ENCODE data around the gene USP36.
"Not testable (repeated sequence)": the region's sequence is repeated elsewhere in the genome, so short reads cannot be mapped to it uniquely, and the experiment has no call there.

USP36 gene

GRCh38 chr17:78840780-78841611 lies at the start of gene USP36:
USP36 (minus strand) TSS chr17:78840814; CDS start chr17:78836363, 4,451 bp downstream.
- peak; percentile 94 for DNase-seq (ENCODE audit: low read depth, low spot score)
- Histone ChIP-seq H3K9me3 (ENCODE audit: low read depth, low read length) (no peaks in the 10 kb centered on the region), H3K4me3 (peak within 1 kb of the TSS; percentile 94), H3K36me3 (ENCODE audit: insufficient read depth, low read length) (peaks cover 19% of the 10 kb centered on the region), H3K27ac (peak within 1 kb of the TSS; percentile 56), H3K9ac (ENCODE audit: insufficient read length) (peak within 1 kb of the TSS; percentile 96)
- peak; percentile 92 for TF ChIP-seq POLR2AphosphoS5 (IDR thresholded peaks at IDR 0.05; ENCODE audit: borderline replicate concordance, low read depth, low read length)
- peak; percentile 70 for TF ChIP-seq FOXP2 (optimal IDR thresholded peaks at IDR 0.05; ENCODE audit: control extremely low read depth, extremely low read length, insufficient read depth)
- TF ChIP-seq EZH2 (IDR thresholded peaks at IDR 0.05) = no peak

- not testable (repeated sequence) for H3K36me3 ChIP-seq (ENCODE audit: insufficient read depth, low read length); H3K9me3 ChIP-seq (ENCODE audit: low read depth, low read length); H3K9ac ChIP-seq (ENCODE audit: insufficient read length); DNase-seq (ENCODE audit: low read depth, low spot score)
- peak overlapping the region; percentile 91 for H3K27ac ChIP-seq
- H3K4me3 ChIP-seq = peak overlapping the region; percentile 39; the same call in 1 of the 2 replicates
These were observed 49.5 kb upstream of the USP36 start for GRCh38 chr17:78890096-78890495.

GRCh38 chr17:78889531-78889930 lies 48.9 kb upstream of the USP36 start:
- no peak for DNase-seq (ENCODE audit: low read depth, low spot score)
- Histone ChIP-seq H3K27ac (peak overlapping the region; percentile 91), H3K9me3 (ENCODE audit: low read depth, low read length) (no peaks in the 10 kb centered on the region), H3K4me3 (no peak overlapping the region), H3K9ac (ENCODE audit: insufficient read length) (no peak overlapping the region), H3K36me3 (ENCODE audit: insufficient read depth, low read length) (no peaks in the 10 kb centered on the region)
- TF ChIP-seq POLR2AphosphoS5 (IDR thresholded peaks at IDR 0.05; ENCODE audit: borderline replicate concordance, low read depth, low read length) (no peak), FOXP2 (optimal IDR thresholded peaks at IDR 0.05; ENCODE audit: control extremely low read depth, extremely low read length, insufficient read depth) (no peak), EZH2 (IDR thresholded peaks at IDR 0.05) (no peak)

GRCh38 chr17:78888941-78889518 lies 48.4 kb upstream of the USP36 start:
- DNase-seq (ENCODE audit: low read depth, low spot score) = no peak
- Histone ChIP-seq H3K9me3 (ENCODE audit: low read depth, low read length) (no peaks in the 10 kb centered on the region), H3K4me3 (no peak overlapping the region), H3K36me3 (ENCODE audit: insufficient read depth, low read length) (no peaks in the 10 kb centered on the region), H3K27ac (peak overlapping the region; percentile 91), H3K9ac (ENCODE audit: insufficient read length) (no peak overlapping the region)
- TF ChIP-seq FOXP2 (optimal IDR thresholded peaks at IDR 0.05; ENCODE audit: control extremely low read depth, extremely low read length, insufficient read depth) = no peak
- no peak for TF ChIP-seq EZH2 (IDR thresholded peaks at IDR 0.05)
- no peak for TF ChIP-seq POLR2AphosphoS5 (IDR thresholded peaks at IDR 0.05; ENCODE audit: borderline replicate concordance, low read depth, low read length)

- no peak for DNase-seq (ENCODE audit: low read depth, low spot score)
- no peak for TF ChIP-seq FOXP2 (optimal IDR thresholded peaks at IDR 0.05; ENCODE audit: control extremely low read depth, extremely low read length, insufficient read depth)
- no peak for TF ChIP-seq POLR2AphosphoS5 (IDR thresholded peaks at IDR 0.05; ENCODE audit: borderline replicate concordance, low read depth, low read length)
- TF ChIP-seq EZH2 (IDR thresholded peaks at IDR 0.05) = no peak
- no peak overlapping the region for H3K9ac ChIP-seq (ENCODE audit: insufficient read length)
- no peaks in the 10 kb centered on the region for H3K36me3 ChIP-seq (ENCODE audit: insufficient read depth, low read length)
- H3K4me3 ChIP-seq = no peak overlapping the region
- no peak overlapping the region for H3K27ac ChIP-seq
- H3K9me3 ChIP-seq (ENCODE audit: low read depth, low read length) = no peaks in the 10 kb centered on the region
These were observed 46.3 kb upstream of the USP36 start for GRCh38 chr17:78886954-78887353.

GRCh38 chr17:78885956-78886355 lies 45.3 kb upstream of the USP36 start:
- Histone ChIP-seq H3K9me3 (ENCODE audit: low read depth, low read length) (no peaks in the 10 kb centered on the region), H3K4me3 (no peak overlapping the region), H3K27ac (no peak overlapping the region), H3K9ac (ENCODE audit: insufficient read length) (no peak overlapping the region), H3K36me3 (ENCODE audit: insufficient read depth, low read length) (no peaks in the 10 kb centered on the region)
- TF ChIP-seq POLR2AphosphoS5 (IDR thresholded peaks at IDR 0.05; ENCODE audit: borderline replicate concordance, low read depth, low read length) = no peak
- DNase-seq (ENCODE audit: low read depth, low spot score) = no peak

GRCh38 chr17:78884876-78885667 lies 44.5 kb upstream of the USP36 start:
- no peaks in the 10 kb centered on the region for H3K36me3 ChIP-seq (ENCODE audit: insufficient read depth, low read length)
- no peak overlapping the region for H3K9ac ChIP-seq (ENCODE audit: insufficient read length)
- H3K9me3 ChIP-seq (ENCODE audit: low read depth, low read length) = no peaks in the 10 kb centered on the region
- no peak for DNase-seq (ENCODE audit: low read depth, low spot score)
- TF ChIP-seq POLR2AphosphoS5 (IDR thresholded peaks at IDR 0.05; ENCODE audit: borderline replicate concordance, low read depth, low read length) (no peak), EZH2 (IDR thresholded peaks at IDR 0.05) (no peak), FOXP2 (optimal IDR thresholded peaks at IDR 0.05; ENCODE audit: control extremely low read depth, extremely low read length, insufficient read depth) (no peak)
- H3K27ac ChIP-seq = no peak overlapping the region
- no peak overlapping the region for H3K4me3 ChIP-seq

- Histone ChIP-seq H3K9me3 (ENCODE audit: low read depth, low read length) (no peaks in the 10 kb centered on the region), H3K36me3 (ENCODE audit: insufficient read depth, low read length) (no peaks in the 10 kb centered on the region), H3K4me3 (no peak overlapping the region), H3K27ac (no peak overlapping the region), H3K9ac (ENCODE audit: insufficient read length) (no peak overlapping the region)
- no peak for DNase-seq (ENCODE audit: low read depth, low spot score)
- TF ChIP-seq FOXP2 (optimal IDR thresholded peaks at IDR 0.05; ENCODE audit: control extremely low read depth, extremely low read length, insufficient read depth) = no peak
- no peak for TF ChIP-seq EZH2 (IDR thresholded peaks at IDR 0.05)
- TF ChIP-seq POLR2AphosphoS5 (IDR thresholded peaks at IDR 0.05; ENCODE audit: borderline replicate concordance, low read depth, low read length) = no peak
These were observed 43.7 kb upstream of the USP36 start for GRCh38 chr17:78884148-78884825.
